ENCODE results near the gene NOP58.
"Not testable (repeated sequence)": the region's sequence is repeated elsewhere in the genome, so short reads cannot be mapped to it uniquely, and the experiment has no call there.

The NOP58 gene

DNA sequence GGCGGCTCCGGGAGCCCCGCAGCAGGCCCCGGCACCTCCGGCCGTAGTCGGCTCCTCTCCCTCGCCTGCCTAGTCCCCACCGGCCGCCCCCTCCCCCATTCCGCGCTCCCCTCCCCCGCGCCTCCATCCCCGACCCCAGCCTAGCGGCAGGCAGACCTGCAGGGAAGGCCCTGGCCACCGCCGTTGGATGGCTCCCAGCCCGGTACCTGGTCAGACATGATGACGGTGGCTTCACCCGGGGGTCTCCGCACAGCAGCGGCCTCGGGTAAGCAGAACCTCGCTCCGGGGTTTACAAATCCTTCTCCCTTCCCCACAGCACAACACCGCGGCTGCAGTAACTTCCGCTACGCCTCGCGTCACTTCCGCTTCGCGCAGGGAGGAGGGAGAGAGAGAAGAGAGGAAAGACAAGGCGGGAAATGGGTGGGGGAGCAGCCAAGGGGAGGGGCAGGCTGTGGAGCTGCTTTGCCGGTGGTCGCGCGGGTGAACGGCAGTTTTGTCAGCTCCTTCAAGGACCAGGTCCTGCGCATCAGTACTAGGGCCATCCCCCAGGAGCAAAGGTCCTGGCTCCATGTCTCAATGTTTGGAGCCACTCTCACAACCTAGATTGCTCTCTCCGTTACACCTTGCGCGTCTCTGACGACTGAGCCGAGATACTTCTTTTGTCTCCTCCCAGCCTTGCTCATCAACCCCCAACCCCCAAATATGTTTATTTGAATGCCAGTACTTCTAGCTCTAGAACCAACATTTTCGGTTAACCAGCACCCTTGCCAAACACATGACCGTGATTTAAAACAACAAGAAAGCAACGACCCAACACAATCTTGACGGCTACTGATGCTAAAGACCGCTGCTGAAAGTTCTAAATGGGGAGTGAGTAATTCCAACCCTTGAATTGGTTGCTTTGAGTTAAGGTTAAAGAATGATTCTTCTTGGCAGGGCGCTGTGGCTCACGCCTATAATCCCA lies 27.0 kb upstream of the NOP58 start, which contains the start of gene SUMO1:
SUMO1 (minus strand) TSS at position 364 of the 964 bp plus-strand sequence; CDS start at position 218, 146 bp downstream.
- peak; percentile 93 for ATAC-seq (ENCODE audit: insufficient read depth, low read depth)
- no peak for TF ChIP-seq EZH2 (IDR thresholded peaks at IDR 0.05; ENCODE audit: borderline replicate concordance, low read depth, low read length, severe bottlenecking)
- TF ChIP-seq, protein P1, sequence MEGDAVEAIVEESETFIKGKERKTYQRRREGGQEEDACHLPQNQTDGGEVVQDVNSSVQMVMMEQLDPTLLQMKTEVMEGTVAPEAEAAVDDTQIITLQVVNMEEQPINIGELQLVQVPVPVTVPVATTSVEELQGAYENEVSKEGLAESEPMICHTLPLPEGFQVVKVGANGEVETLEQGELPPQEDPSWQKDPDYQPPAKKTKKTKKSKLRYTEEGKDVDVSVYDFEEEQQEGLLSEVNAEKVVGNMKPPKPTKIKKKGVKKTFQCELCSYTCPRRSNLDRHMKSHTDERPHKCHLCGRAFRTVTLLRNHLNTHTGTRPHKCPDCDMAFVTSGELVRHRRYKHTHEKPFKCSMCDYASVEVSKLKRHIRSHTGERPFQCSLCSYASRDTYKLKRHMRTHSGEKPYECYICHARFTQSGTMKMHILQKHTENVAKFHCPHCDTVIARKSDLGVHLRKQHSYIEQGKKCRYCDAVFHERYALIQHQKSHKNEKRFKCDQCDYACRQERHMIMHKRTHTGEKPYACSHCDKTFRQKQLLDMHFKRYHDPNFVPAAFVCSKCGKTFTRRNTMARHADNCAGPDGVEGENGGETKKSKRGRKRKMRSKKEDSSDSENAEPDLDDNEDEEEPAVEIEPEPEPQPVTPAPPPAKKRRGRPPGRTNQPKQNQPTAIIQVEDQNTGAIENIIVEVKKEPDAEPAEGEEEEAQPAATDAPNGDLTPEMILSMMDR (IDR thresholded peaks at IDR 0.05; ENCODE audit: borderline replicate concordance, extremely low read depth, low read length, poor library complexity, severe bottlenecking) = no peak
- peak within 1 kb of the TSS; percentile 92 for H3K27ac ChIP-seq (ENCODE audit: low read length)

DNA sequence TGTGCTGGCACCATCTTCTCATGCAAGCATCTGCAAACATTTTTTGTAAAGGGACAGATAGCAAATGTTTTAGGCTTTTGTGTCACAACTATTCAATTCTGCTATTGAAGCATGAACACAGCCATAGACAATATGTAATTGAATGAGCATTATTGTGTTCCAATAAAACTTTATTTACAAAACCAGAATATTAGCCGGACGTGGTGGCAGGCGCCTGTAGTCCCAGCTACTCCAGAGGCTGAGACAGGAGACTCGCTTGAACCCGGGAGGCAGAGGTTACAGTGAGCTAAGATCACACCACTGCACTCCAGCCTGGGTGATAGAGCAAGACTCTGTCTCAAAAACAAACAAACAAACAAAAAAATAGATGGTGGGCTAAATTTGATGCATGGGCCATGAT lies 17.9 kb upstream of the NOP58 start:
- H3K9ac ChIP-seq (ENCODE audit: low read depth, low read length); ATAC-seq (ENCODE audit: insufficient read depth, low read depth); H3K9me3 ChIP-seq (ENCODE audit: insufficient read depth, low read length, severe bottlenecking); H3K36me3 ChIP-seq (ENCODE audit: insufficient read depth, low read length); H3K27ac ChIP-seq (ENCODE audit: low read length); DNase-seq; H3K27me3 ChIP-seq (ENCODE audit: insufficient read depth, low read length, poor library complexity); H2AFZ ChIP-seq (ENCODE audit: low read depth, low read length); H3K4me3 ChIP-seq (ENCODE audit: low read depth in 1 of 2, low read length in 2 of 2); H3K79me2 ChIP-seq (ENCODE audit: insufficient read depth, low read length); H3K4me1 ChIP-seq (ENCODE audit: insufficient read depth, low read length); H4K20me1 ChIP-seq (ENCODE audit: insufficient read depth, low read length); H3K4me2 ChIP-seq (ENCODE audit: insufficient read depth, low read length): not testable (repeated sequence)

More for the DNA sequence above, 27.0 kb upstream of the NOP58 start, which contains the start of gene SUMO1:
- peaks cover 32% of the 10 kb centered on the region for H4K20me1 ChIP-seq (ENCODE audit: insufficient read depth, low read length)
- H3K4me3 ChIP-seq (ENCODE audit: low read depth in 1 of 2, low read length in 2 of 2) = peak within 1 kb of the TSS; percentile 99
- peaks cover 32% of the 10 kb centered on the region for H3K4me1 ChIP-seq (ENCODE audit: insufficient read depth, low read length)
- H3K79me2 ChIP-seq (ENCODE audit: insufficient read depth, low read length) = peaks cover 54% of the 10 kb centered on the region
- no peaks in the 10 kb centered on the region for H3K27me3 ChIP-seq (ENCODE audit: insufficient read depth, low read length, poor library complexity)
- peak within 1 kb of the TSS; percentile 81 for H3K4me2 ChIP-seq (ENCODE audit: insufficient read depth, low read length)
- H3K9me3 ChIP-seq (ENCODE audit: insufficient read depth, low read length, severe bottlenecking) = no peaks in the 10 kb centered on the region
- DNase-seq = peak; percentile 96
- H3K36me3 ChIP-seq (ENCODE audit: insufficient read depth, low read length) = peaks cover 2% of the 10 kb centered on the region
- H3K9ac ChIP-seq (ENCODE audit: low read depth, low read length) = peak within 1 kb of the TSS; percentile 96
- peak within 1 kb of the TSS; percentile 95 for H2AFZ ChIP-seq (ENCODE audit: low read depth, low read length)

DNA sequence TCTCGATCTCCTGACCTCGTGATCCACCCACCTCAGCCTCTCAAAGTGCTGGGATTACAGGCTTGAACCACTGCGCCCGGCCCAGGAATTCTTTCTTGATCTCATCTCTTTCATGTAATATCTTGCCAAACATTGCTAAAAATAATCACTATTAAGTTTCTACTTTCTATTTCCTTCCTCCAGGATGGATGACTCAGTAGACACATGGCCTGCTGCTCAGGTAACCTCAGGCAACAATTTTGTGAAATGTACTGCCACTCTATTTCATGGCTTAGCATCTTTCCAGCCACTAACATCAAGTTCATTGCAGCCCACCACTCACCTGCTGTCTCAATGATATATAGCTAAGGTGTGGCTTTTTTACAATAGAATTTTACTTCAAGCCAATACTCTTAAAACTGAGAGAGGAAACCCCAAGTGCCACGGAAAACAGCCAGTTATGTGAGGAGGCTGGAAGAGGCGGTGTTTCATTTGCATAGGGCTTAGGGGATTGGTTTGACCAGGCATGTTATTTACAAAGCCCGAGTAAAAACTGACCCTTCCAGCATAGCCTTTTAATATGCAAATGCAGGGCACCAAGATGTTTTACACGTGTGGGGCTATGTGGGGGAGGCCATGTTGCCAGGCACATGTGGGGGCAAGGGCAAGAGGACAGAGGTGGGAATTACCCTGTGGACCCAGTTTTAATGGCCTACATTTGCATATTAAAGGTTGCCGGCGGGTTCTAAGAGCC lies 15.9 kb upstream of the NOP58 start:
- TF ChIP-seq EZH2 (IDR thresholded peaks at IDR 0.05; ENCODE audit: borderline replicate concordance, low read depth, low read length, severe bottlenecking) = no peak
- TF ChIP-seq, protein P1 (IDR thresholded peaks at IDR 0.05; ENCODE audit: borderline replicate concordance, extremely low read depth, low read length, poor library complexity, severe bottlenecking) = no peak
- Histone ChIP-seq H2AFZ (ENCODE audit: low read depth, low read length) (no peak overlapping the region), H3K4me1 (ENCODE audit: insufficient read depth, low read length) (no peaks in the 10 kb centered on the region), H3K4me2 (ENCODE audit: insufficient read depth, low read length) (no peak overlapping the region), H3K9ac (ENCODE audit: low read depth, low read length) (no peak overlapping the region), H3K27me3 (ENCODE audit: insufficient read depth, low read length, poor library complexity) (no peaks in the 10 kb centered on the region), H3K36me3 (ENCODE audit: insufficient read depth, low read length) (no peaks in the 10 kb centered on the region), H3K9me3 (ENCODE audit: insufficient read depth, low read length, severe bottlenecking) (no peaks in the 10 kb centered on the region), H3K27ac (ENCODE audit: low read length) (no peak overlapping the region), H3K4me3 (ENCODE audit: low read depth in 1 of 2, low read length in 2 of 2) (no peak overlapping the region), H3K79me2 (ENCODE audit: insufficient read depth, low read length) (no peaks in the 10 kb centered on the region), H4K20me1 (ENCODE audit: insufficient read depth, low read length) (no peaks in the 10 kb centered on the region)
- DNase-seq = no peak
- no peak for ATAC-seq (ENCODE audit: insufficient read depth, low read depth)

DNA sequence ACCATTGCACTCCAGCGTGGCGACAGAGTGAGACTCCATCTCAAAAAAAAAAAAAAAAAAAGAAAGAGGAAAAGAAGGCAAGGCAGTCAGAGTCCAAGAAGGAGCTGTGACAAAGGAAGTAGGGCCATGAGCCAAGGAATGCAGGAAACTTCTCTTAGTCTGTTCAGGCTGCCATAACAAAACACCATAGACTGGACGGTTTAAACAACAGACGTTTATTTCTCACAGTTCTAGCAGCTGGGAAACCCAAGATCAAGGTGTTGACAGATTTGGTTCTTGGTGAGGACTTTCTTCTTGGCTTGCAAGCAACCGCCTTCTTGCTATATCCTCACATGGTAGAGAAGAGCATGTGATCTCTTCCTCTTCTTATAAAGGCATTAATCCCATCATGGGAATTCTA lies 14.1 kb upstream of the NOP58 start:
- Histone ChIP-seq H3K27ac (ENCODE audit: low read length) (no peak overlapping the region), H3K36me3 (ENCODE audit: insufficient read depth, low read length) (no peaks in the 10 kb centered on the region), H3K79me2 (ENCODE audit: insufficient read depth, low read length) (no peaks in the 10 kb centered on the region), H3K27me3 (ENCODE audit: insufficient read depth, low read length, poor library complexity) (no peaks in the 10 kb centered on the region), H2AFZ (ENCODE audit: low read depth, low read length) (no peak overlapping the region), H4K20me1 (ENCODE audit: insufficient read depth, low read length) (no peaks in the 10 kb centered on the region), H3K4me1 (ENCODE audit: insufficient read depth, low read length) (no peaks in the 10 kb centered on the region), H3K4me2 (ENCODE audit: insufficient read depth, low read length) (no peak overlapping the region), H3K9ac (ENCODE audit: low read depth, low read length) (no peak overlapping the region), H3K9me3 (ENCODE audit: insufficient read depth, low read length, severe bottlenecking) (no peaks in the 10 kb centered on the region), H3K4me3 (ENCODE audit: low read depth in 1 of 2, low read length in 2 of 2) (no peak overlapping the region)
- DNase-seq = no peak
- TF ChIP-seq EZH2 (IDR thresholded peaks at IDR 0.05; ENCODE audit: borderline replicate concordance, low read depth, low read length, severe bottlenecking) = no peak
- TF ChIP-seq, protein P1 (IDR thresholded peaks at IDR 0.05; ENCODE audit: borderline replicate concordance, extremely low read depth, low read length, poor library complexity, severe bottlenecking) = no peak
- ATAC-seq (ENCODE audit: insufficient read depth, low read depth) = no peak
